Measurements from ENCODE around the gene KRTAP10-2.

KRTAP10-2 gene

DNA sequence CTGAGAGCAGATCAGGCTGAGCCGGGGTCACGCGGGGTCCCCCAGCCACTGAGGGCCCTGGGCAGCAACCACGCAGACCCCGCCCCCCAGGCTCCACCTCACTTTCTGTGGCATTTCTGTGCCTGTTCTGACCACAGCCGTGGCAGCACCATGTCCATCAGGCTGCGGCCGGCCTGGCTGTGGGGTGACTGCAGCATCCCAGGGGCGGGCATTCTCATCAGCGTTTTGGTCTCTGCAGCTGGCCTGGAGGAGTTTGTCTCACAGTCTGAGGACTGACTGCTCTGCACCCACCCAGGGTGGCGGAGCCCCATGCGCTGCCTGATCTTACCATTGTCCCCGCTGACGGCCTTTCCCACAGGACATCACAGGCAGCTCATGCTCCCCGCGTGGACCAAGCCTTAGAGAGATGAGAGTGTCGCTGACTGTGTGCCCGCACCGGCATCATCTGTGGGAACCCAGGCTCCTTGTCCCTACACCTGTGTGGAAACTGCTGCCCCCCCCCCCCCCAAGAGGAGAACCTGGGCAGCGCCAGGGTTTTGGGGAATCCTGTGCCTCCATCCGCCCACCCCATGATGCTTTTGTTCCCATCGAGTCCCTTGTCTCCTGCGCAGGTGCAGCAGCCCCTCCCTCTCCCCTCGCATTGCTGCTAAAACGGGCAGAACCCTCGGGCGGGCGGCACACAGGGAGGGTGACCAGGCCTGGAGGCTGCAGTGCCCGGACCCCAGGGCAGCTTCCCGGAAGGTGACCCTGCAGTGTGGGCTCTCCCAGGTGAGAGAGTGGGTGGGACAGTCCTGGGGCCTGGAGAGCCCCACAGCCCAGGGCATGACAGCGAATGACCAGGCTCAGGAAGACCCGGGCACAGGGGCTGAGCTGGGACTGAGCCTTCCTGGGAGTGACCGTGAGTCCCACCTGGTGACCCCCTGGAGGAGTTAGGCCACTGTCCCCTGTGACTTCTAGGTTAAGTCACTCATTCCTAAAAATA lies 13.1 kb downstream of the KRTAP10-2 start:
- DNase-seq = no peak

DNA sequence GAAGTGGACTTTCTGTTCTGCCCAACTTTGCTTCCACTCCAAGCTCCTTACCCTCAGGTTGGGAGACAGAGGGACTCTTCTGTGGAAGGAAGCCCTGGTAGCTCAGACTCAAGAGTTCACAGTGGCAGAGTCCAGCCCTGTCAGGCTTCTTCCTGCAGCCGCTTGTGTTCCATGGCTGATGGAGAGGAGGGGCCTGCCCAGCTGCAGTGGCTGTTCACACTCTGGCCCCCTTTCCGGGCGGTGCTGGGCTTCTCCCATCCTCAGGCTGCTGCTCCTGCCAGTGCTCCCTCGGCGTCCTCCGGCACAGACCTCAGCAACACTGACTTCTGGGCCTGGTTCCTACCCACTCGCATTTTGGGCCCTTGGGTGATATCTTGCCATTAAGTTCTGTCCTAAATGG lies 15.3 kb downstream of the KRTAP10-2 start:
- no peak for DNase-seq

DNA sequence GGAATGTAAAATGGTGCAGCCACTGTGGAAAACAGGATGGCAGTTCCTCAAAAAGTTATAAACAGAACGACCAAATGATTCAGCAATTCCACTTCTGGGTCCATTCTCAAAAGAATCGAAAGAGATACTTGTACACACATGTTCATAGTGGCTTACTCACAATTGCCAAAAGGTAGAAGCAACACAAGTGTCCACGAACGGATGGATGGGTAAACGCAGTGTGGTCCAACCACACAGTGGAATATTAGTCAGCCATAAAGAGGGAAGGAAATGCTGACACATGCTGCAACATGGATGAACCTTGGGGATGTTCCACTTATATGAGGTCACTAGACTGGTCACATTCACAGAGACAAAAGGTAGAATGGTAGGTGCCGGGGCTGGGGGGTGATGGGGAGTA lies 16.6 kb downstream of the KRTAP10-2 start:
- DNase-seq = no peak

DNA sequence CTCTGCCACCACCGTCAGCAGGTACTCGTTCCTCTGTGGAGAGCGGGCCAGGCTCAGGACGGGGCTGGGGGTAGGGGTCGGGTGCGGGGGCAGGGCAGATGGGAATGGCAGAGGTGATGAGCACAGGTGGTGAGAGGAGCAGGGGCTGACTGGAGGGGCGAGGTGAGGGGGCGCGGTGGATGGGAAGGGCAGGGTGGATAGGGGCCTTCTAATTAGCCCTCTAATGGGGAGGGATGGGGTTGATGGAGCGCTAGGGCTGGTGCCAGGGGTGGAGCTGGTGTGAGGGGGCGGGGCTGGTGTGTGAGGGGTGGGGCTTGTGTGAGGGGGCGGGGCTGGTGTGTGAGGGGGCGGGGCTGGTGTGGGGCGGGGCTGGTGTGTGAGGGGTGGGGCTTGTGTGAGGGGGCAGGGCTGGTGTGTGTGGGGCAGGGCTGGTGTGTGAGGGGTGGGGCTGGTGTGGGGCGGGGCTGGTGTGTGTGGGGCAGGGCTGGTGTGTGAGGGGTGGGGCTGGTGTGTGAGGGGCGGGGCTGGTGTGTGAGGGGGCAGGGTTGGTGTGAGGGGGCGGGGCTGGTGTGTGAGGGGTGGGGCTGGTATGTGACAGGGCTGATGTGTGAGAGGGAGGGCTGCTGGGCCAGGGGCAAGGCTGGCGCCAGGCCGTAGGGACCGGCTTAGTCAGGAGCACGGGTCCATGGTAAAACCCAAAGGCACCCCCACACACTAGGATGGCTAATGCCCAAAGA lies 17.2 kb downstream of the KRTAP10-2 start:
- no peak for DNase-seq

DNA sequence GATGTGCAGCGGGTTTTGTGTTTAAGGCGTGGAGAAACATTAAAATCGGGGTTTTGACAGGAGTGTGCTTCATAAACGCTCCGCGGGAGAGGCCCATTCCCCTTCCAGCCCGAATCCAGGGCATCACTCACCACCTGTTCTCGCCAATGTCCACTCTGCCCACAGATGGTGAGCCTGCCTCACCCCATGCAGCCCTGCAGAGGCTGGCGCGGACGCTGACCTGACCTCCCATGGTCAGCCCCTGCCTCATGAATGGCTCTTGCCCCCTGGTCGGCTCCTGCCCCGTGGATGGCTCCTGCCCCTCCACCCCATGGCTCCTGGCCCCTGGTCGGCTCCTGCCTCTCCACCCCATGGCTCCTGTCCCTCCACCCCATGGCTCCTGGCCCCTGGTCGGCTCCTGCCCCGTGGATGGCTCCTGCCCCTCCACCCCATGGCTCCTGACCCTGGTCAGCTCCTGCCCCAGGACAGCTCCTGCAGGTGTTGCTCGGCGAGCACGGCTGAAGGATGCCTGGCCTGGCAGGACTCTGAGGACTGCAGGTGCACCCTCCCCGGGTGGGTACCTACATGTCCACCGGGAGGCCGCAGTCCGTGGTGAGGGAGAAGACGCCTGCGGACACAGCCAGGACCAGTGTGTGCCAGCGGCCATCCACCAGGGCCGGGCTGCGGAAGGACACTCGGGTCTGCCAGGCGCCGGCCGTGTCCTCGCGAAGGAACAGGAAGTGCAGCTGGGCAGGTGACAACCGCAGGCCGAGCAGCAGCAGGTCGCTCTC lies 18.0 kb downstream of the KRTAP10-2 start:
- no peak for DNase-seq

DNA sequence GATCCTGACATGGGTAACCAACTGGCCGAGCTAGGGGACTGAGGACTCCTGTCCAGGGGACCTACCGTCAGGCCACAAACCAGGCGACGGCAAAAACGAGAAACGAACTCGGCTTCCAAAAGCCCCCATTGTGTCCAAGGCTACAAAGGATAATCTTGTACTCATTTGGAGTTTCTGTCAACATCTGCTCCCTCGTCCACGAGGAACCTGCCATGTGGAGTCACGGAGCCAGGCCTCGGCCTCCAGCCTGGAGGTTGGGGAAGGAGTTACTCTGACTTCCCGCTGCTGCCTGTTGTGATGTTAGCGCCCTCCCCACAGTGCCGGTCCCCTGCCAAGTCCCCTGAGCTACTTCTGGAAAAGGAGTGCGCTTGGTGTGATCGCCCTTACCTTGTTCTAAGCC lies 18.6 kb downstream of the KRTAP10-2 start:
- DNase-seq = no peak

DNA sequence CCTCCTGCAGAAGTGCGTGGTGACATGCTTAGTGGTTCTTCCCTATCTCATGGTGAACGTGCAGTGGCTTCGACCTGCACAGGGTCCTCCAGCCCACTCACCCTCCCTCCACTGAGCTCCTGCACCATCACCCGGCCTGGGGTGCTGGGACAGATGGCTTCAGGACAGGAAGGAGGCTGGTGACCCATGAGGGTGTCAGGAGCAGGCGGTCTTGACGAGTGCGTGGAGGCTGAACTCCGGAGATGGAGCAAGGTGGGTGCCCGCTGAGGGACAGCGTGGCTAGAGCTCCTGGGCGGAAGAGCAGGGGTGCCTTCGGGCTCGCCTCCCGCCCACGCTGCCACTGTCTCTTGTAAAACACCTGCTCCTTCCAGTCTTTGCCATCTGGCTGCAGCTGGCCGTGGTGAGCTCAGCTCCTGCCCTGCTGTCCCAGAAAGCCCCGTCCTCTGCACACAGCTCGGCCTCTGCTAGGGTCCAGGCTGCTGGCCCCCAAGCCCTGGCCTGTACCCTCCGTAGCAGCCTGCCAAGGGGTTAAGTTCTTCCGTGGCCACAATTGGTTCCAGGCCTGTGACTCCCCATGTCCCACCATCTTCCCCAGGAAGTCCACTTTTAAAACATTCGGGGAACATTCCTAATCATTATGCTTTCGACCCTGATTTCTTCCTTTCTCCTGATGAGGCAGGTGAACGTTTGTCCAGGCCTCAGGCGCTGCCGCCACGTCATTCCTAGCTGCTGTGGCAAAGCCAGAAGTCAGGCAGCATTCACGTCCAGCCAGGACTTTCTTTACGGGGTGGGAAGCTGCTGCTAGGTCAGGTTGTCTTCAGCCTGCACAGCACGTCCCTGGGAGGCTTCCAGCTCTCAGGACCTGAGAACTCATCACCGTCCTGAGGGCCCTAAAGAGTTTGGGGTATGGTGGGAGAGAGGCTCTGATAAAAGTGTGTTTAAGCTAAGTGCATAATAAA lies 19.4 kb downstream of the KRTAP10-2 start:
- DNase-seq = no peak

DNA sequence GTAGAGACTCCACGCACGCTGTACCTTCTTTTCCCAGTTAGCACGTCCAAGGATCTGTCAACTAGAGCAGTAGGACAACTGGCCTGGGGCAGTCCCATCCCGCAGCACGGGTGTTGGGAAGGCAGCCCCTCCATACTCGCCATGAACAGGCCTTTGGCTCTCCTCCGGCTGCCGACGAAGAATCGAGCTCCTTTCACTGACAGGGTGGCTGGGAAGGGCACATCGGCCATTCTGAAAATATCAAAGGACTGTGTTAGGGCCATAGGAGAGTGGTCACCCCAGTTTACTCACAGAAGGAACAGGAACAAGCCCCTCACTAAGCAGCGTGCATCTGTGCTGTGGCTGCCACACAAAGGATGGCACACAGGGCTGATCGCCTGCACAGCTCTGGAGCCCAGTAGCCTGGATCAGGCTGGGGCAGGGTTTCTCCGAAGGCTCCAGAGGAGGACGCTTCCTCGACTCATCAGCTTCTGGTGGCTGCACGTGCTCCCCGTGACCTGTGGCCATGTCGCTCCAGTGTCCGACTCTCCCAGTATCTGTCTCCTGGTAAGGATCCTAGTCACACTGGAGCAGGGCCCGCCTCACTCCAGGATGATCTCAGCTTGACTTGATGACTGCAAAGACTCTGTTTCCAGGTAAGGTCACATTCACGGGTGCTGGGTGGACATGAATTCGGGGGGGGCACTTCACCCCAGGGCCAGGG lies 20.3 kb downstream of the KRTAP10-2 start:
- no peak for DNase-seq

DNA sequence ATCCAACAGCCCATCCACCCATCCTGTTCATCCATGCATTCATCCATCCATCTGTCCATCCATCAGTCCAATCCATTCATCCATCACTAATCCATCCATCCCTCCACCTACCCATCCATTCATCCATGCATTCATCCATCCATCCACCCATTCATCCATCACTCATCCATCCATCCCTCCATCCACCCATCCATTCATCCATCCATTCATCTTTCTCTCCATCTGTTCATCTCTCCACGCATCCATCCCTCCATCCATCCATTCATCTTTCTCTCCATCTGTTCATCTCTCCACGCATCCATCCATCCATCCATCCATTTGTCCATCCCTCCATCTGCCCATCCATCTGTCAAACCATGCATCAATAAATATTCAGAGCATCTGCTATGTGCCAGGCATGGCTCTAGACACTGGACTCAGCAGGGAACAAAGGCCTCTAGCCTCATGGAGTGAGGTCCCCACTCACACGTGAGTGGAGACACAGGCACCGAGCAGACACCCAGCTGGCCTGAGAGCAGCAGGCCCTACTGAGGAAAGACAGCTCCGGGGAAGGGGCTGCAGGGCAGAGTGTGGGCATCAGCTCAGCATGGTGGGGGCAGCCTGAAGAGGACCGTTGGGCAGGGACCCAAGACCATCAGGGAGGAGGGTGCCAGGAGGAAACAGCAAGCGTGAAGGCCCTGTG lies 20.9 kb downstream of the KRTAP10-2 start:
- DNase-seq = no peak

DNA sequence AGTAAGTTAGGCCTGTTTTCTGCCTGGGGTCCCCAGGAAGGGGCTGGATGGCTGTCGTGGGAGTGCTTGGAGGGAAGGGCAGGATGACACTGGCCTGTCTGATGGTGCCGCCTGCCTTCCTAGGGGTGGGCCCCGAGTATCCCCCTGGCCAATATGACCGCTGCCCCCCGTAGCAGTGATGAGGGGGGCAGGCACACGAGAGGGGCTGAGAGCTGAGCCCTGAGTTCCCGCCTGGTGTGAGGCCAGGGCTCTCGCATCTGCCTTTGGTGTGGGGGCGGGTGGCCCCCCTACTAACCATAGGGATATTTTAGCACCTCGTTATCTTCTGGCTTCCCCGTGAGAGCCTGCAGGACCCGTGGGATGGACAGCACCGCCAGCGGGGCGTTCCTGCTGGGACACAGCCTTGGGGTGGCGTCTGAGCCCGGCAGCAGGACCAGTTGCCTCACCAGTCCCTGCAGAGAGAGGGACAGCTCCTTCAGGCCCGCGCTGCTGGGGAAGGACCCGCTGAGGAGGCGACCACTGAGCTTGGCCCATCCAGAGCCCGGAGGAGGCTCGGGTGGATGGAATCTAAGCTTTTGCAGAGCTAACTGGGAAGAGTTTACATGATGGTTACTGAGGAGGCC lies 21.7 kb downstream of the KRTAP10-2 start:
- DNase-seq = no peak

DNA sequence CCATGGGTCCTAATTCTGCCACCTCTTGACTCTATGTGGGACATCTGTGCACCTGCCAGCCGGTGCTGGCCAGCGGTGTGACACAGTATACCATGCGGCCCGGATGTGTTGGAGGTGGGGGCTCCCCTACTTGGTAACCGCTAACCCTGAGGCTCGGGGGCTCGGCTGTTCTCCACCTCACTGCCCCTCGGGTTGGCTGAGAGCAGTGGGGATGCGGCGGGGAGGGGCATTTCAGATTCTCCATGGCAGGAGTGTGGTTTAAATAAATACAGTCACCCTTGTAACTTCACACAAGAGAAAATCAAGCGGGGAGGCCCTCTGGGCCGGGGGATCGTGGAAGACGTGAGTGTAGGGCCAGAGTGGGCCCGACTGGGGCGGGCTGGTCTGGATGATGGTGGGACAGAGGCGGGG lies 22.3 kb downstream of the KRTAP10-2 start:
- DNase-seq = no peak

DNA sequence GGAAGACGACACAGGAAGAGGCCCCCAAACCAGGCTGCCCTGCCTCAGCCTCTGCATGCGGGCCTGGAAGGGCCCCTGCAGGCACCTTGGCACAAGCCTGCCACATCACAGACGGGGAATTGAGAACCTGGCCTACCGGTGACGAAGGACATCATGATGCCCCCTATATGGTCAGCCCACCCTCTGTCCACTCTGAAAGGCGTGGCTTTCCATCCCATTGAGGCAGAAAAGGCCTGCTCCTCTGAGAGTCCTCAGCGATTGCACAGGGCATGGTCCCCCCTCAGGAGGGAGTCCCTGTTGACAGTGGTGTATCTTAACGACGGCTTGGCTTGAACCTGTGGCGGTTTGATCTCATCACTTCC lies 22.7 kb downstream of the KRTAP10-2 start:
- DNase-seq = no peak

DNA sequence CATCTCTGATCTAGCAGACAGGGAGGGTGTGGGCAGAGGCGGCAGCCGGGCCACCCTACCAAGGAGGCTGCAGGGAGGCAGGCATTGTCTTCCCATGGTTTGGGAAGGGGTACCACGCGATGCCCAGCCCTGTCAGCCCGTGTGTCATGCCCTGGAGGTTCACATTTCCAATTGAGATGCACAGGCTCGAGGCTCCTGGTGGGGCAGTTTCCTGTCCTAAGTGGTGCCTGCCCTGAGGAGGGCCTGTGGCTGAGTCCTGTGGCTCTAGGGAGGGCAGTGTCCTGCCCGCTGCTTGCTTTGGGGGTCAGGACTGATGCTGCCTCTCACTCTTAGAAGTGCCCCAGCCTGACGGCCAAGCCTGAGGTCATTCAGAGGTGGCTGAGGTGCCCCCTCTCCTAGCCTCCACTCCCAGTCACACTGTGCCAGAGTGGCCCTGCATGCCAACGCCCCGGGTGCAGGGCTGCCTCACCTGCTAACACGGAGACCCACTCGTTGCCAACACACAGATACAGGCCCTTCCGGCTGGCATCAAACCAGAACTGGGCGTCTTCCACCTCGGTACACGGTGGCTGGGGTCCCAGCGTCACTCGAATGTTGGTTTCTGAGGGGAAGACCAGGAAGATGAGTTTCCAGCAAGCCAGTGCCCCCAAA lies 23.2 kb downstream of the KRTAP10-2 start:
- no peak for DNase-seq

DNA sequence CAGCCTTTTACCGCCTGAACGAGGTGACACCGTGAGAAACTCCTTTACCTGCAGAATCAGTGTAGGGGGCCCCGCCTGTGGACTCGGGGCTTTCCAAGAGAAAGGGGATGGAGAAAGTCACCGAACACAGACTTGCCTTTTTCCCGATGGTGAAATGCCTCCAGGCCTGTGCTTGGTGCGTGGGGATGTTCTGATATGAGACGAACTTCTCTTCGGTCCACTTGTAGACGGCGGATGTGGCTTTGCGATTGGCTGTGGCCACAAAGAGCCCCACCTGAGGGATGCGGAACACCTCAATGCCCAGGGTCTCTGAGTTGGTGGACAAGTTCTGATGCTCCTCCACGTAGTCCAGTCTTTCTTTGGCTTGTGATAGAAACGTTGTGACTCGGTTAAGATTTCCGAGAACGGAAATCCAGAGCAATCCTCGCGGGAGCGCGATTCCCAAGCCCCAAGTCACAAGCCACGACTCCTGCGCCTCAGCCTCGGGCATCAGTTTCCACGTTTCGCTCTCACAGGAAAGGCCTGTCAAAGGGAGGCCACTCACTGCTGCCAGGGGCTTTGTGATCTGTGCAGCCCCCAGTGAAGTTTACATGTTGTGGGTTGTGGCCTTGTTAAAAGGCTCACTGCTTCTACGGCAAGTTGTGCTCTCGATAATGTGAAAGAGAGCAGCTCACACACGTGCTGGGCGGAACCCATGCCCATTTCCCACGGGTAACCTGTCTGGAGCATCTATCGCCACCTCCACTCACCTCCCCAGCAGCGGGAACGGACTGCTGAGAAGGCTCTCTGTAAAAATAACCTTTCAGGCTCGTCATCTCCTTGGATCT lies 23.9 kb downstream of the KRTAP10-2 start:
- no peak for DNase-seq

DNA sequence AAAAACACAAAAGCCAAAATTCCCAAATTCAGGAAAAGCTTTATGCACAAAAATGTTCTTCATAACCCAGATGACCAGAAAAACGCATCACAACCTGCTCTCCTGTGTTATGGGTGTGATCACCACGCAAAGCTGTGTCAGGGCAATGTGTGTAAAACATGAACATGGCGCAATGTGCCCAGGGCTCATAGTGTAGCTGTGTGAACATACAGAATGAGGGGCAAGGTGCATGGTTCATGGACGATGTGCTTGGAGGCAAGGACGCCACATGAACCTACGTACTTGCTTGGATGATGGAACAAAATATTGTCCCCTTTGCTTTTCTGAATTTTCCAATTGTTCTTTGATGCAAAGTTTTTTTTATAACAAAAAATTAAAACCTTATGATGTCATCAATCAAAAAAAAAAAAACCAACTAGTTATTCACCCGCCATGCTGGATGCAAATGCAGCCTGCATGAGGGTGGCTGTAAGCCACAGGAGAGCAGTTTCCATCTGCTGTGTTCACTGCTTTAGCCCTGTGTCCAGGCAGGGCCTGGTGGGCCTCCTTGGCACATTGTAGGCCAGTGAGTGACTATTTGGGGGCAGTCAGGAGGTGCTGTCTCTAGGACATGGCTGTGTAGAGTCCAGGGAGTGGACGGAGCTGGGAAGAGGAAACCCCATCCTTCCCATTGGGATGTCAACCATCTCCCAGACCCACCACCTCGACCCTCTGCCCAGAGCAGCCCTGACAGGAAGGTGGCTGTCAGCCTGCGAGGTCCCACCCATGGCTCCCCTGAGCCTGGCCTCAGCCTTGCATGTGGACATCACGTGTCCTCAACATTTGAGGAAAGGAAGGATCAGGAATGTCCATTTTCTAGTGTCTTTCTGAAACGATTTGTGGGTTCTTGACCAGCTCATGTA lies 25.0 kb downstream of the KRTAP10-2 start:
- DNase-seq = no peak

DNA sequence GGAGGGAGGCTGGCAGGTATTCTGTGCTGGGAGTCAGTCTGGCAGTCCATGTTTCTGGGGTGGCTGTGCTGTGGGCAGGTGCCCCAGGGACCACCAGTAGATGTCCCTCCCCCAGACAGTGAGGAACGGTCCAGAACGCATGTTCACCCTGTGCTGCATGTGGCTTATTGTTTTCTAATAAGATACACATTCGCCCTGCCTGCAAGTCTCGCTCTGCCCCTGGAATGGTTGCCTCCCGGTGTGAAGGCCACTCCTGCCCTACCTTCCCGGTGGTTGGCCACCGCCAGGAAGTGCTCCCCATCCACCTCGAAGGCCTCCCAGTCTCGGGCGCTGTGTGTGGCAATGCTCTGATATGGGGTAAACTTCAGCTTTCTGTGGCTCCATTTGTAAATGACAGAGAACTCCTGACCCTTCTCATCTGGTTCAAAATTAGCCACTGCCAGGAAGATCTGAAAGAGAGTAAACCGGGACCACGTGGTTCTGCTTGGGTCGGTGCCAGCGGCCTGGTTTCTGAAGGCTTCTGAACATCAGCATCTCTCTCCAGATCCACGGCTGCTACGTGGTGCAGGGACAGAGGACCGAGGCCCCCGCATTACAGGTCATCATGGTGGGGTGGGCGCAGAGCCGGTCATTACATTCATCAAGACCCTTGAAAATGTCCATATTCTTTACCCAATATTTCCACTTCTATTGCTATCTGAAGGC lies 25.8 kb downstream of the KRTAP10-2 start:
- DNase-seq = no peak
